Common myeloid progenitor, CD34-positive (primary cell): Measurements from ENCODE around the gene CHST3.

Experiments used
- CTCF ChIA-PET: fragments of 350-600 bp; sonication (Branson Sonifier 250); formaldehyde crosslinking; loops from one replicate; lab custom pipeline; 2021; ENCODE audit warnings: antibody characterized with exemption; lab: Charles Lee
- POLR2A ChIA-PET: fragments of 350-600 bp; sonication (Branson Sonifier 250); formaldehyde crosslinking; loops from one replicate; lab custom pipeline; 2021; ENCODE audit warnings: antibody characterized with exemption; lab: Charles Lee
- DNase-seq, 3 donors: peaks; one replicate each; pipeline versions ENCODE4 v3.0.0 to v3.0.0-alpha.2; 2013
- H3K27ac ChIP-seq, 2 experiments: 1 replicate in 1 of 2; 2 replicates in 1 of 2; pipeline ENCODE4 v1.7.0; 2013; ENCODE audit warnings: inconsistent platforms in 2 of 2, low read length in 2 of 2, mild to moderate bottlenecking in 2 of 2, low read depth in 1 of 2, moderate library complexity in 1 of 2; ENCODE audit not compliant: severe bottlenecking in 2 of 2, insufficient read depth in 1 of 2, poor library complexity in 1 of 2
- H3K27me3 ChIP-seq, 5 experiments: replicated peaks in 2 of 5; 1 replicate in 3 of 5; 2 replicates in 2 of 5; pipeline versions ENCODE4 v1.6.1 to v1.7.0; 2013; ENCODE audit warnings: low read length in 4 of 5, mild to moderate bottlenecking in 2 of 5, moderate library complexity in 2 of 5, inconsistent platforms in 1 of 5; ENCODE audit not compliant: insufficient read depth in 5 of 5, control insufficient read depth in 4 of 5
- H3K36me3 ChIP-seq, 4 experiments: 1 replicate in 2 of 4; 2 replicates in 2 of 4; pipeline versions ENCODE4 v1.6.1 to v1.7.0; 2013; ENCODE audit warnings: low read length in 3 of 4, control low read depth in 1 of 4, mild to moderate bottlenecking in 1 of 4; ENCODE audit not compliant: control insufficient read depth in 4 of 4, insufficient read depth in 4 of 4
- H3K4me1 ChIP-seq, 4 experiments: 1 replicate in 3 of 4; 2 replicates in 1 of 4; pipeline versions ENCODE4 v1.6.1 to v1.7.1; 2013; ENCODE audit warnings: low read length in 3 of 4, mild to moderate bottlenecking in 3 of 4, control low read depth in 1 of 4, inconsistent platforms in 1 of 4, moderate library complexity in 1 of 4; ENCODE audit not compliant: control insufficient read depth in 4 of 4, insufficient read depth in 4 of 4; ENCODE audit errors: control extremely low read depth in 1 of 4
- H3K4me3 ChIP-seq, 7 experiments: 1 replicate in 4 of 7; 2 replicates in 3 of 7; pipeline versions ENCODE4 v1.5.1 to v1.7.0; 2013; ENCODE audit warnings: mild to moderate bottlenecking in 7 of 7, low read length in 6 of 7, moderate library complexity in 6 of 7, inconsistent platforms in 2 of 7, low read depth in 2 of 7, control low read depth in 1 of 7; ENCODE audit not compliant: insufficient read depth in 4 of 7, control insufficient read depth in 1 of 7; ENCODE audit errors: extremely low read depth in 1 of 7
- H3K9me3 ChIP-seq, 5 experiments: 1 replicate in 4 of 5; 2 replicates in 1 of 5; pipeline versions ENCODE4 v1.6.1 to v1.7.1; 2013; ENCODE audit warnings: low read length in 4 of 5, mild to moderate bottlenecking in 2 of 5, inconsistent platforms in 1 of 5, low read depth in 1 of 5, moderate library complexity in 1 of 5; ENCODE audit not compliant: control insufficient read depth in 4 of 5, insufficient read depth in 2 of 5; ENCODE audit errors: control extremely low read depth in 1 of 5
- WGBS: methylation state at CpG from one replicate; pipeline ENCODE4 v1.1.5; 2013; ENCODE audit not compliant: insufficient coverage; 5-methylcytosine and 5-hydroxymethylcytosine counted together

CHST3 gene

DNA sequence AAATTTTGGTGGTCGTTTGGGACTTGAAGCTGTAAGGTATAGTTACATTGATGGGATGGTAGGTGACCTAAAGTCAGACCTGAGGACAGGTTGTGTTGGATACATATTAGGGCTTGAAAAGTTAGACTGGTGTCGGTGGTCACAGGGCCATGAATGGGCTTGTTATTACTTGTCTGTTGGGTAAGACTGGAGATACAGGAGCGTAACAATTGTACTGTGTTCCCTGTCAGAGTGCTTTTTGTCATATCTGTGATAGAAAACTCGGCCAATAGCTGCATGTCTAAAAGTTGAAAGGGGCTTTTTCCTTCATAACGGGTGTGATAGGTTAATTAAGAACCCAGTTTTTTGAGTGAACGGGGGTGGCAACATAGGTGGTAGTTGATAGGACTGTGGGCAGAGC is 13.5 kb upstream of the CHST3 start:
- Histone ChIP-seq H3K27me3 (peaks cover 0 to 2% (median 0%) of the 10 kb centered on the region in 5 experiments), H3K4me1 (no peaks in the 10 kb centered on the region), H3K9me3 (peaks cover 8 to 72% (median 52%) of the 10 kb centered on the region in 5 experiments), H3K36me3 (no peaks in the 10 kb centered on the region), H3K4me3 (no peak overlapping the region), H3K27ac (no peak overlapping the region)
- ChIA-PET POLR2A (no interaction called here), CTCF (no interaction called here)
- DNase-seq = no peak
- WGBS = 82% methylated on average over 6 of the region's 6 CpGs

DNA sequence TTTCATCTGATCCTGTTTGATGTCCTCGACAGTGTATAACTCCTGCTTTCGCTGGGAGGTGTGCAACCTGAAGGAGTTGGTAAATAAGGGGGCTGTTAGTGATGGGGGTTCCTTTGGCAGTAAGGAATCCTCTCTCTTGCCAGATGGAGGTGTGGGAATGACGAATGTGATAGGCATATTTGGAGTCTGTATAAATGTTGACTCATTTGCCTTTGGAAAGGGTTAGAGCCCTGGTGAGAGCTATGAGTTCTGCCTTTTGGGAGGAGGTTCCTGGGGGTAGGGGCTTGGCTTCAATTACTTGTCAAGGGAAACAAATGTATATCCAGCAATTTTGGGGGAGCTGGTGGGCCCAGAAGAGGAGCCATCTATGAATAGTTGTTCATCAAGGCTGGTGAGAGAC is 11.4 kb upstream of the CHST3 start:
- Histone ChIP-seq H3K27me3 (peaks cover 0 to 2% (median 0%) of the 10 kb centered on the region in 5 experiments), H3K4me3 (no peak overlapping the region), H3K36me3 (no peaks in the 10 kb centered on the region), H3K27ac (no peak overlapping the region), H3K4me1 (no peaks in the 10 kb centered on the region), H3K9me3 (peaks cover 3 to 59% (median 35%) of the 10 kb centered on the region in 5 experiments)
- 89% methylated on average over 3 of the region's 3 CpGs for WGBS
- DNase-seq = no peak
- ChIA-PET POLR2A (no interaction called here), CTCF (no interaction called here)

DNA sequence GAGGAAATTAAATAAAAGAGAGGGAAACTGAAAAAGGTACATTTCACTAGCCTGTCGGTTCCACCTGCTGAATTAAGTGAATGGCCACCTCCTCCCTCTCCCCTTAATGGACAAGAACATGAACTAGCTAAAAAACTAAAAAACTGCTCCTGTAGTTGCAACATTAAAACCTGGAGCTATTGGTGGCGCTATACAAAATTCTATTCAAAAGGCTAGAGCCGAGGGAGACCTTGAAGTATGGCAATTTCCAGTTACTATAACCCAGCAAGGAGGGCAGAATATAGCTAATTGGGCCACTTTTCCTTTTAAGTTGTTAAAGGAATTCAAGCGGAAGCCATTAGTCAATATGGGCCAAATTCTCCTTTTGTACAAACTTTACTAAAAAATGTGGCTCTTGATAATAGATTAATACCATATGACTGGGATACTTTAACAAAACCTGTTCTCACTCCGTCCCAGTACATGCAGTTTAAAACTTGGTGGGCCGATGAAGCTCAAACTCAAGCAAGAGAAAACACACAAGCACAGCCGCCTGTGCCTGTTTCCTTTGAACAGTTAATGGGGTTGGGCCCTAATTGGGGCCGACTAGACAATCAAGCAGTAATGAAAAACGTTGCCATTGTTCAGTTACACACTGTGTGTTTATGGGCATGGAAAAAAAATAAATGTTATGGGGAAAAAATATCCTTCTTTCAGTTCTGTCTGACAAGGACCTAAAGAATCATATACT is 6.5 kb upstream of the CHST3 start:
- POLR2A ChIA-PET = no interaction called here
- H3K27me3 ChIP-seq = peaks cover 0 to 26% (median 9%) of the 10 kb centered on the region in 5 experiments

DNA sequence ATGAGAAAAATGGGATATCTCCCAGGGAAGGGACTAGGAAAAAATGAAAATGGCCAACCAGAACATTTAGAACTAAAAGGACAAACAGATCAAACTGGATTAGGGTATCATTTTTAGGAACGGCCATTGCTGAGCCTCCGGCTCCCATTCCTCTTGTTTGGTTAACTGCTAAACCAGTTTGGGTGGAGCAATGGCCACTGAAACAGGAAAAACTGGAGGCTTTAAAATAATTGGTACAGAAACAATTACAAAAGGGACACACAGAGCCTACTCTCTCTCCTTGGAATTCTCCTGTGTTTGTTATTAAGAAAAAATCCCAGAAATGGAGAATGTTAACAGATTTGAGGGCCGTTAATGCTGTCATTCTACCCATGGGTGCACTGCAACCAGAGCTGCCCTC is 4.7 kb upstream of the CHST3 start:
- Histone ChIP-seq H3K27me3 (peaks cover 0 to 44% (median 16%) of the 10 kb centered on the region in 5 experiments), H3K9me3 (peaks cover 0 to 33% (median 18%) of the 10 kb centered on the region in 5 experiments), H3K4me1 (peaks cover 0 to 9% (median 6%) of the 10 kb centered on the region in 4 experiments), H3K4me3 (no peak overlapping the region), H3K36me3 (no peaks in the 10 kb centered on the region), H3K27ac (no peak overlapping the region)
- DNase-seq = no peak
- ChIA-PET POLR2A (no interaction called here), CTCF (no interaction called here)
- 100% methylated on average over 1 of the region's 3 CpGs for WGBS

More for the DNA sequence above, 6.5 kb upstream of the CHST3 start:
- CTCF ChIA-PET = interaction anchor here (0.6 to 1.4 kb wide), 3 partner anchors 19 to 437 kb away, joined by 3 read pairs; no protein-coding TSS in a partner anchor
- no peak overlapping the region for H3K27ac ChIP-seq
- H3K36me3 ChIP-seq = no peaks in the 10 kb centered on the region
- WGBS = 71% methylated on average over 8 of the region's 9 CpGs
- H3K9me3 ChIP-seq = peaks cover 1 to 32% (median 22%) of the 10 kb centered on the region in 5 experiments
- no peak overlapping the region for H3K4me3 ChIP-seq
- H3K4me1 ChIP-seq = no peaks in the 10 kb centered on the region
- DNase-seq = no peak

DNA sequence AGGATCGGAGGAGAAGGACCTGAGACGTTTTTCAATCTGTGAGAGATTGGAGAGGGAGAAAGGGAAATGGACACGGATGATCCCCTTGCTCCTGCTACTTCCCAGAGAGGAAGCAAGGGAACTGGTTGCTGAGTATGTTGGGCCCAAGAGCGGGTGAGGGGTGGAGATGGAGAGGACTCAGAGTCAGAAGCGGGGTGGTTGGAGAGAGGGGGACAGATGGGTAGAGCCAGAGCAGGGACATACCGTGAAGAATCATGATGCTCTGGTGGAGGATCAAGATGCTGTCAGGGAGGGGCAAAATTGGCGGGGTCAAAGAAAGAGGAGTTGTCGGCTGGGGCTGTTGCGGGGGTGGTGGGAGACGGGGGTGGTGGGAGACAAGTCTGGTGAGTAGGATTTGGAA is 2.4 kb upstream of the CHST3 start:
- no peak for DNase-seq
- Histone ChIP-seq H3K9me3 (peaks cover 0 to 15% (median 5%) of the 10 kb centered on the region in 5 experiments), H3K27me3 (peaks cover 0 to 66% (median 25%) of the 10 kb centered on the region in 5 experiments), H3K27ac (no peak overlapping the region), H3K36me3 (no peaks in the 10 kb centered on the region), H3K4me1 (peaks cover 0 to 18% (median 13%) of the 10 kb centered on the region in 4 experiments), H3K4me3 (no peak overlapping the region)
- CTCF ChIA-PET = no interaction called here
- WGBS = 100% methylated on average over 8 of the region's 10 CpGs
- POLR2A ChIA-PET = no interaction called here

DNA sequence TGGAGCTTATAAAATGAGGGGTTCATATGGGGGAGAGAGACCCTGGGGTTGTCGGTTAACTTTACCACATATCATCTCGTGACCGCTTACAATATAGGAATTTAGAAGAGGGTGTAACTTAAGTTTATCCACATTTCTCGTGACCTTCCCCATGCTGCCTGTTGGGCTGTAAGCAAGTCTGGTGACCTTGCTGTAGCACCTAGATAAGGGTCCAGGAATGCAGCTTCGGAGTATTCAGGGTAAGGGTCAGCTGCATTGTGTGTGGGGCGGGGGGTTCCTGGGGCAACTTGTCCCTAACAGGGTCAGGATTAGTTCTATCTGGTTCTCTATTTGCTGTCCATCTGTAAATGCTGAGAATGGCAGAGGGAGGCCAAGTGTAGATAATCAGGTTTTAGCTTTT is 1.3 kb upstream of the CHST3 start:
- WGBS = 94% methylated on average over 5 of the region's 6 CpGs
- no peaks in the 10 kb centered on the region for H3K36me3 ChIP-seq
- no peak overlapping the region for H3K27ac ChIP-seq
- H3K27me3 ChIP-seq = peaks cover 0 to 67% (median 27%) of the 10 kb centered on the region in 5 experiments
- H3K4me3 ChIP-seq = no peak overlapping the region
- ChIA-PET POLR2A (no interaction called here), CTCF (interaction anchor here (0.6 to 0.8 kb wide), 2 partner anchors 66 to 111 kb away, joined by 3 to 4 read pairs; no protein-coding TSS in a partner anchor)
- peaks cover 0 to 18% (median 13%) of the 10 kb centered on the region in 4 experiments for H3K4me1 ChIP-seq
- no peak for DNase-seq
- peaks cover 0 to 15% (median 5%) of the 10 kb centered on the region in 5 experiments for H3K9me3 ChIP-seq
